CD4-positive, alpha-beta memory T cell (primary cell): ENCODE data around the gene TCF4. TPM values are rescaled to one million over a fixed set of nuclear protein-coding genes. Genes with fewer than 3 reads are reported as not detected.
A peak's percentile ranks its signal among the peaks of the same experiment; 100 is the strongest.

Experiments
- CTCF ChIA-PET: fragments of 350-600 bp; sonication (Branson Sonifier 250); formaldehyde crosslinking; loops from one replicate; lab custom pipeline; 2021; ENCODE audit warnings: inconsistent platforms; ENCODE audit not compliant: partially characterized antibody; lab: Charles Lee
- POLR2A ChIA-PET: fragments of 350-600 bp; sonication (Branson Sonifier 250); formaldehyde crosslinking; loops from one replicate; lab custom pipeline; 2021; ENCODE audit not compliant: partially characterized antibody; lab: Charles Lee
- DNase-seq, 5 donors: peaks; one replicate each; pipeline versions ENCODE4 v3.0.0 to v3.0.0-alpha.2; 2020 to 2022; ENCODE audit warnings: mixed read lengths in 1 of 5
- H3K27ac ChIP-seq: one replicate; pipeline ENCODE4 v1.7.0; 2013; ENCODE audit warnings: low read depth, low read length
- H3K27me3 ChIP-seq: 2 replicates; pipeline ENCODE4 v1.7.0; 2013; ENCODE audit warnings: mild to moderate bottlenecking, low read length, moderate library complexity; ENCODE audit not compliant: insufficient read depth
- H3K36me3 ChIP-seq: 2 replicates; pipeline ENCODE4 v1.7.0; 2013; ENCODE audit warnings: mild to moderate bottlenecking, low read length, moderate library complexity; ENCODE audit not compliant: insufficient read depth
- H3K4me1 ChIP-seq: 2 replicates; pipeline ENCODE4 v1.7.0; 2013; ENCODE audit warnings: mild to moderate bottlenecking, low read length, moderate library complexity; ENCODE audit not compliant: insufficient read depth
- H3K4me3 ChIP-seq, 2 donors: one replicate each; pipeline ENCODE4 v1.7.0; 2013; ENCODE audit warnings: low read length in 2 of 2, mild to moderate bottlenecking in 1 of 2
- H3K9me3 ChIP-seq, 2 donors: one replicate each; pipeline ENCODE4 v1.7.0; 2013; ENCODE audit warnings: low read length in 2 of 2, control low read depth in 1 of 2; ENCODE audit not compliant: control insufficient read depth in 1 of 2
- H3K27ac Mint-ChIP-seq, 7 donors: one replicate each; pipeline ENCODE4 v1.8.0; 2020 to 2021; ENCODE audit warnings: mixed read lengths in 7 of 7, mild to moderate bottlenecking in 6 of 7, inconsistent platforms in 3 of 7, moderate library complexity in 3 of 7
- H3K27me3 Mint-ChIP-seq, 2 donors: one replicate each; pipeline ENCODE4 v1.8.0; 2020 to 2021; ENCODE audit warnings: mixed read lengths in 2 of 2
- H3K36me3 Mint-ChIP-seq, 2 donors: one replicate each; pipeline ENCODE4 v1.8.0; 2020 to 2021; ENCODE audit warnings: mixed read lengths in 2 of 2, inconsistent platforms in 1 of 2, mild to moderate bottlenecking in 1 of 2
- H3K4me1 Mint-ChIP-seq, 4 donors: one replicate each; pipeline ENCODE4 v1.8.0; 2020 to 2021; ENCODE audit warnings: mixed read lengths in 4 of 4, mild to moderate bottlenecking in 1 of 4
- H3K4me3 Mint-ChIP-seq, 8 donors: one replicate each; pipeline ENCODE4 v1.8.0; 2020 to 2021; ENCODE audit warnings: mixed read lengths in 8 of 8, mild to moderate bottlenecking in 7 of 8, moderate library complexity in 6 of 8, inconsistent platforms in 3 of 8
- H3K9me3 Mint-ChIP-seq, 8 donors: one replicate each; pipeline ENCODE4 v1.8.0; 2020 to 2021; ENCODE audit warnings: mixed read lengths in 8 of 8, mild to moderate bottlenecking in 5 of 8, inconsistent platforms in 3 of 8, moderate library complexity in 1 of 8
- intact Hi-C: fragments of 100-400 bp; cut with micrococcal nuclease; formaldehyde crosslinking; loops from one replicate; pipeline ENCODE4 v1.15.1; 2023
- polyA plus RNA-seq, 2 donors: library from polyadenylated mRNA; unstranded; fragments of 300-500 nt; fragmentation: Illumina TruSeq; gene quantifications; one replicate each; pipeline ENCODE4 v1.2.3, GENCODE V29; 2021
- total RNA-seq, 2 experiments: library from RNA; stranded (reverse); gene quantifications; one replicate each; pipeline ENCODE4 v1.2.3, GENCODE V29; 2021

Gene TCF4
- total and polyA plus RNA-seq, 4 experiments from 2014 or later, result 0.11 to 2.2 (median 0.76) TPM

- DNase-seq, result no peak
- Histone ChIP-seq H3K9me3 (no peaks in the 10 kb centered on the region), H3K4me3 (no peak overlapping the region), H3K27me3 (no peaks in the 10 kb centered on the region), H3K36me3 (no peaks in the 10 kb centered on the region), H3K4me1 (no peaks in the 10 kb centered on the region), H3K27ac (no peak overlapping the region)
- H3K9me3 Mint-ChIP-seq, result peaks cover 0 to 5% (median 0%) of the 10 kb centered on the region in 8 donors
- no peak overlapping the region for H3K27ac Mint-ChIP-seq
- no peaks in the 10 kb centered on the region for H3K27me3 Mint-ChIP-seq
- ChIA-PET POLR2A (no interaction called here), CTCF (no interaction called here)
- H3K36me3 Mint-ChIP-seq, result no peaks in the 10 kb centered on the region
- intact Hi-C loops, result no loop called here
- no peak overlapping the region for H3K4me3 Mint-ChIP-seq
- no peaks in the 10 kb centered on the region for H3K4me1 Mint-ChIP-seq
Measured at GRCh38 chr18:55544014-55544413, 44.0 kb downstream of the TCF4 start.

GRCh38 chr18:55543130-55543704 is 44.8 kb downstream of the TCF4 start:
- POLR2A ChIA-PET, result no interaction called here
- CTCF ChIA-PET, result no interaction called here
- no peak overlapping the region for H3K27ac ChIP-seq
- H3K27me3 ChIP-seq, result no peaks in the 10 kb centered on the region
- no peak overlapping the region for H3K4me3 ChIP-seq
- Mint-ChIP-seq H3K36me3 (no peaks in the 10 kb centered on the region), H3K4me1 (no peaks in the 10 kb centered on the region), H3K9me3 (peaks cover 0 to 4% (median 0%) of the 10 kb centered on the region in 8 donors), H3K27me3 (no peaks in the 10 kb centered on the region), H3K27ac (no peak overlapping the region), H3K4me3 (no peak overlapping the region)
- H3K4me1 ChIP-seq, result no peaks in the 10 kb centered on the region
- no peaks in the 10 kb centered on the region for H3K9me3 ChIP-seq
- no peaks in the 10 kb centered on the region for H3K36me3 ChIP-seq
- intact Hi-C loops, result no loop called here
- DNase-seq, result no peak

GRCh38 chr18:55541571-55541970 is 46.4 kb downstream of the TCF4 start:
- no peaks in the 10 kb centered on the region for H3K4me1 ChIP-seq
- no peaks in the 10 kb centered on the region for H3K27me3 ChIP-seq
- no peak overlapping the region for H3K27ac ChIP-seq
- intact Hi-C loops, result no loop called here
- Mint-ChIP-seq H3K36me3 (no peaks in the 10 kb centered on the region), H3K27ac (no peak overlapping the region), H3K4me3 (no peak overlapping the region), H3K27me3 (no peaks in the 10 kb centered on the region), H3K4me1 (no peaks in the 10 kb centered on the region), H3K9me3 (peaks cover 0 to 4% (median 0%) of the 10 kb centered on the region in 8 donors)
- H3K9me3 ChIP-seq, result no peaks in the 10 kb centered on the region
- H3K36me3 ChIP-seq, result no peaks in the 10 kb centered on the region
- ChIA-PET POLR2A (no interaction called here), CTCF (no interaction called here)
- H3K4me3 ChIP-seq, result no peak overlapping the region
- no peak for DNase-seq

- ChIA-PET POLR2A (no interaction called here), CTCF (no interaction called here)
- no peak for DNase-seq
- Histone ChIP-seq H3K4me3 (no peak overlapping the region), H3K36me3 (no peaks in the 10 kb centered on the region), H3K27me3 (no peaks in the 10 kb centered on the region), H3K4me1 (no peaks in the 10 kb centered on the region), H3K27ac (no peak overlapping the region), H3K9me3 (no peaks in the 10 kb centered on the region)
- Mint-ChIP-seq H3K36me3 (no peaks in the 10 kb centered on the region), H3K27ac (no peak overlapping the region), H3K4me1 (no peaks in the 10 kb centered on the region), H3K4me3 (no peak overlapping the region), H3K9me3 (peaks cover 0 to 4% (median 0%) of the 10 kb centered on the region in 8 donors), H3K27me3 (no peaks in the 10 kb centered on the region)
- intact Hi-C loops, result no loop called here
Measured at GRCh38 chr18:55539240-55539639, 48.8 kb downstream of the TCF4 start.

- H3K27ac ChIP-seq, result no peak overlapping the region
- H3K27me3 ChIP-seq, result no peaks in the 10 kb centered on the region
- CTCF ChIA-PET, result no interaction called here
- Mint-ChIP-seq H3K36me3 (no peaks in the 10 kb centered on the region), H3K9me3 (peaks cover 0 to 7% (median 0%) of the 10 kb centered on the region in 8 donors), H3K27me3 (peaks cover 1 to 2% of the 10 kb centered on the region in 2 donors), H3K27ac (no peak overlapping the region), H3K4me1 (no peaks in the 10 kb centered on the region), H3K4me3 (no peak overlapping the region)
- POLR2A ChIA-PET, result no interaction called here
- H3K4me3 ChIP-seq, result no peak overlapping the region
- intact Hi-C loops, result no loop called here
- no peaks in the 10 kb centered on the region for H3K4me1 ChIP-seq
- no peaks in the 10 kb centered on the region for H3K9me3 ChIP-seq
- H3K36me3 ChIP-seq, result no peaks in the 10 kb centered on the region
- no peak for DNase-seq
Measured at GRCh38 chr18:55534996-55535395, 53.0 kb downstream of the TCF4 start.

GRCh38 chr18:55534547-55534946 is 53.4 kb downstream of the TCF4 start:
- peaks cover 0 to 7% (median 0%) of the 10 kb centered on the region in 8 donors for H3K9me3 Mint-ChIP-seq
- H3K36me3 ChIP-seq, result no peaks in the 10 kb centered on the region
- H3K27ac Mint-ChIP-seq, result no peak overlapping the region
- no peak overlapping the region for H3K4me3 Mint-ChIP-seq
- H3K27ac ChIP-seq, result no peak overlapping the region
- H3K27me3 Mint-ChIP-seq, result peaks cover 1 to 2% of the 10 kb centered on the region in 2 donors
- no peaks in the 10 kb centered on the region for H3K9me3 ChIP-seq
- DNase-seq, result no peak
- POLR2A ChIA-PET, result no interaction called here
- intact Hi-C loops, result no loop called here
- H3K4me3 ChIP-seq, result no peak overlapping the region
- H3K27me3 ChIP-seq, result no peaks in the 10 kb centered on the region
- CTCF ChIA-PET, result no interaction called here
- H3K4me1 Mint-ChIP-seq, result no peaks in the 10 kb centered on the region
- no peaks in the 10 kb centered on the region for H3K36me3 Mint-ChIP-seq
- no peaks in the 10 kb centered on the region for H3K4me1 ChIP-seq

- peaks cover 0 to 3% (median 0%) of the 10 kb centered on the region in 8 donors for H3K9me3 Mint-ChIP-seq
- H3K4me1 Mint-ChIP-seq, result no peaks in the 10 kb centered on the region
- H3K27me3 ChIP-seq, result no peaks in the 10 kb centered on the region
- peaks cover 1 to 2% of the 10 kb centered on the region in 2 donors for H3K27me3 Mint-ChIP-seq
- H3K9me3 ChIP-seq, result no peaks in the 10 kb centered on the region
- no peaks in the 10 kb centered on the region for H3K36me3 ChIP-seq
- H3K4me3 ChIP-seq, result no peak overlapping the region
- H3K36me3 Mint-ChIP-seq, result no peaks in the 10 kb centered on the region
- H3K27ac Mint-ChIP-seq, result peak overlapping the region in 1 of 7 donors; percentile 21
- no peak for DNase-seq
- no peak overlapping the region for H3K4me3 Mint-ChIP-seq
- no peaks in the 10 kb centered on the region for H3K4me1 ChIP-seq
- POLR2A ChIA-PET, result no interaction called here
- CTCF ChIA-PET, result no interaction called here
- intact Hi-C loops, result no loop called here
- no peak overlapping the region for H3K27ac ChIP-seq
Measured at GRCh38 chr18:55530166-55530565, 57.8 kb downstream of the TCF4 start.
